Activated B cell treated with CpG ODN at 0.5 μM for 24 hours (primary cell): ENCODE measurements around the gene PABPN1. TPM values are rescaled to one million over a fixed set of nuclear protein-coding genes. Genes with fewer than 3 reads are reported as not detected.

Source experiments
- ATAC-seq: fragments of 200-7000 bp; cut with Tn5 transposase; one replicate; pipeline ENCODE4 v1.10.0; 2021; ENCODE audit warnings: low read depth, mild to moderate bottlenecking, moderate library complexity
- CTCF ChIA-PET: fragments of 350-600 bp; sonication (Branson Sonifier 250); formaldehyde crosslinking; loops from one replicate; lab custom pipeline; 2021; ENCODE audit warnings: antibody characterized with exemption; lab: Charles Lee
- POLR2A ChIA-PET: fragments of 350-600 bp; sonication (Branson Sonifier 250); formaldehyde crosslinking; loops from one replicate; lab custom pipeline; 2021; ENCODE audit warnings: antibody characterized with exemption; lab: Charles Lee
- DNase-seq: peaks from one replicate; pipeline ENCODE4 v3.0.0; 2022
- H3K27ac Mint-ChIP-seq: one replicate; pipeline ENCODE4 v1.8.0; 2020; ENCODE audit warnings: mixed read lengths
- H3K27me3 Mint-ChIP-seq: one replicate; pipeline ENCODE4 v1.8.0; 2021; ENCODE audit warnings: mixed read lengths
- H3K36me3 Mint-ChIP-seq: one replicate; pipeline ENCODE4 v1.8.0; 2021; ENCODE audit warnings: low read depth, mixed read lengths
- H3K4me1 Mint-ChIP-seq: one replicate; pipeline ENCODE4 v1.8.0; 2021; ENCODE audit warnings: mixed read lengths
- H3K4me3 Mint-ChIP-seq: one replicate; pipeline ENCODE4 v1.8.0; 2020; ENCODE audit warnings: mild to moderate bottlenecking, mixed read lengths
- H3K9me3 Mint-ChIP-seq: one replicate; pipeline ENCODE4 v1.8.0; 2020; ENCODE audit warnings: mixed read lengths
- CTCF ChIP-seq: fragments of 200-600 bp; IDR thresholded peaks from one replicate; pipeline ENCODE4 v1.8.0; 2022; ENCODE audit warnings: antibody characterized with exemption, mild to moderate bottlenecking
- intact Hi-C: fragments of 100-400 bp; cut with micrococcal nuclease; formaldehyde crosslinking; loops from one replicate; pipeline ENCODE4 v1.15.1; 2024
- total RNA-seq: library from RNA; stranded (reverse); gene quantifications from 2 replicates; pipeline ENCODE4 v1.2.3, GENCODE V29; 2022

The PABPN1 gene
- total RNA-seq, 1 donor from 2014 or later, result 264 TPM

- Mint-ChIP-seq H3K9me3 (no peaks in the 10 kb centered on the region), H3K4me3 (no peak overlapping the region), H3K27ac (no peak overlapping the region), H3K27me3 (peaks cover 50% of the 10 kb centered on the region), H3K4me1 (peaks cover 9% of the 10 kb centered on the region), H3K36me3 (no peaks in the 10 kb centered on the region)
- DNase-seq (no peak), ATAC-seq (no peak)
- intact Hi-C loops, result no loop called here
- no peak for TF ChIP-seq CTCF
- ChIA-PET POLR2A (no interaction called here), CTCF (no interaction called here)
Measured at GRCh38 chr14:23349156-23349845, 28.0 kb downstream of the PABPN1 start.

GRCh38 chr14:23351681-23352505 lies 30.6 kb downstream of the PABPN1 start:
- intact Hi-C loops, result loop anchor here (1.0 kb wide), 1 partner anchor 50 kb away; the partner anchor contains the start of gene PPP1R3E
- Mint-ChIP-seq H3K4me1 (peaks cover 9% of the 10 kb centered on the region), H3K36me3 (no peaks in the 10 kb centered on the region), H3K27me3 (peaks cover 63% of the 10 kb centered on the region), H3K27ac (no peak overlapping the region), H3K4me3 (peak overlapping the region; percentile 66), H3K9me3 (no peaks in the 10 kb centered on the region)
- ChIA-PET POLR2A (interaction anchor here (0.6 to 0.7 kb wide), 3 partner anchors 49 to 787 kb away, joined by 5 read pairs; partner anchors contain the start of gene PPP1R3E), CTCF (interaction anchor here (0.9 kb wide), 1 partner anchor 28 kb away, joined by 4 read pairs; no protein-coding TSS in a partner anchor)
- DNase-seq (no peak), ATAC-seq (no peak)
- TF ChIP-seq CTCF, result no peak

GRCh38 chr14:23352506-23353432 lies 31.5 kb downstream of the PABPN1 start, which contains the start of gene SLC22A17:
SLC22A17 (minus strand) TSS chr14:23352887.
- H3K9me3 Mint-ChIP-seq, result no peaks in the 10 kb centered on the region
- H3K27ac Mint-ChIP-seq, result no peak within 1 kb of the TSS
- no peak for TF ChIP-seq CTCF
- POLR2A ChIA-PET, result interaction anchor here (0.6 to 0.7 kb wide), 3 partner anchors 50 to 787 kb away, joined by 5 read pairs; partner anchors contain the start of gene PPP1R3E
- H3K27me3 Mint-ChIP-seq, result peaks cover 58% of the 10 kb centered on the region
- H3K4me3 Mint-ChIP-seq, result peak within 1 kb of the TSS; percentile 66
- peaks cover 9% of the 10 kb centered on the region for H3K4me1 Mint-ChIP-seq
- CTCF ChIA-PET, result interaction anchor here (0.9 to 1.0 kb wide), 2 partner anchors 27 kb away, joined by 3 to 4 read pairs; no protein-coding TSS in a partner anchor
- ATAC-seq (peak; percentile 68), DNase-seq (no peak)
- no peaks in the 10 kb centered on the region for H3K36me3 Mint-ChIP-seq
- intact Hi-C loops, result loop anchor here (1.0 kb wide), 1 partner anchor 50 kb away; the partner anchor contains the start of gene PPP1R3E

GRCh38 chr14:23353433-23353780 lies 32.1 kb downstream of the PABPN1 start:
- no peaks in the 10 kb centered on the region for H3K36me3 Mint-ChIP-seq
- intact Hi-C loops, result no loop called here
- ChIA-PET CTCF (interaction anchor here (1.0 kb wide), 1 partner anchor 27 kb away, joined by 3 read pairs; no protein-coding TSS in a partner anchor), POLR2A (no interaction called here)
- no peaks in the 10 kb centered on the region for H3K9me3 Mint-ChIP-seq
- no peak for DNase-seq
- H3K27me3 Mint-ChIP-seq, result peaks cover 55% of the 10 kb centered on the region
- no peak for TF ChIP-seq CTCF
- peaks cover 9% of the 10 kb centered on the region for H3K4me1 Mint-ChIP-seq
- peak overlapping the region; percentile 66 for H3K4me3 Mint-ChIP-seq
- no peak for ATAC-seq
- no peak overlapping the region for H3K27ac Mint-ChIP-seq
